ENCODE measurements around the gene AMPD3. TPM values are rescaled to one million over a fixed set of nuclear protein-coding genes. Genes with fewer than 3 reads are reported as not detected.

Gene AMPD3
- total and polyA plus RNA-seq, 4 donors, result 3.8 to 29.0 (median 24.2) TPM

DNA sequence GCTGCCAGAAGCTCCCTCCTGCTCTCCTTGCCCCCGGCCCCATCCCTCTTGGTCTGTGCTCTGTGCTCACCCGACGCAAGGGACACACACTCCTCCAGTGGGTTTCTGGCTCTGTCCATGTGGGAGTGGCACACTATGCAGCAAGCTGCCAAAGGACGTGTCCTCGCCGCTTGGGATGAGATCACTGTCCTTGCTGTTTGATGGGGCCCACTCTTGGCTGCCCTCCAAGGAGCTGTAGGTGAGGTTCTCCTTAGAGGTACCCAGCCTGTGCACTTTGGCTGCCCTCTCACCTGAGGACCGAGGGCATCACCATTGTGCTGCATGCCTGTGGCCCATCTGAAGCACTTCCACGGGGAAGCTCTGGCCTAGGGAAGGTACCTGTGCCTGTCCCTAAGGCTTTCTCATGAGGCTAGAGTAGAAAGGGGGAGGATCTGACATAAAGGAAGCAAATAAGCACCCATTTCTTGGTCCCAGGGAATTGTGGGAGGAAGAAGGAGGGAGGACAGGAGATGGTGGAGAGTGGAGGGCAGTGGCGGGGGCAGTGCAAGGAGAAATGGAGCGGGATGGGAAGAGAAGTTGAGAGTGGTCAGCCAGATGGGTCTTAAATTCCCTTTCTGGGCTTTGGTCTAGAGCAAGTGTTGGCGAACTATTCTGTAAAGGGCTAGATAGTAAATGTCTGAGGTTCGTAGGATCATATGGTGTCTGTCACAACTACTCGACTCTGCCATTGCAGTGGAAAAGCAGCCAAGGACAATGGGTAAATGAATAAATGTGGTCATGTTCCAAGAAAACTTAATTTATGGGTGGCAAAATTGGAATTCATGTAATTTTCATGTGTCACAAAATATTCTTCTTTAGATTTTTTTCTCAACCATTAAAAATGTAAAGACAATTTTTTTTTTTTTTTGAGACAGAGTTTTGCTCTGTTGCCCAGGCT lies 47.0 kb upstream of the AMPD3 start:
- DNase-seq (no peak), ATAC-seq (ENCODE audit: insufficient read depth, low FRiP score) (no peak)
- WGBS, 2 donors, result 85 to 86% methylated on average over 13 of the region's 13 CpGs
- Histone ChIP-seq H3K4me1 (ENCODE audit: control insufficient read depth in 5 of 5, insufficient read depth in 5 of 5, low read length in 5 of 5) (peaks cover 0 to 8% (median 0%) of the 10 kb centered on the region in 5 donors), H3K27me3 (ENCODE audit: control insufficient read depth in 3 of 3, insufficient read depth in 3 of 3, low read length in 2 of 3) (no peaks in the 10 kb centered on the region), H3K9me3 (ENCODE audit: control insufficient read depth in 4 of 4, insufficient read depth in 3 of 4, low read length in 3 of 4) (no peaks in the 10 kb centered on the region), H3K4me3 (no peak overlapping the region), H3K9ac (ENCODE audit: insufficient read depth in 1 of 2, low read length in 2 of 2) (no peak overlapping the region), H3K27ac (ENCODE audit: low read depth in 1 of 2, low read length in 1 of 2) (no peak overlapping the region), H3K36me3 (ENCODE audit: control insufficient read depth in 4 of 4, insufficient read depth in 4 of 4, low read length in 4 of 4) (no peaks in the 10 kb centered on the region)
- TF ChIP-seq, protein P1, sequence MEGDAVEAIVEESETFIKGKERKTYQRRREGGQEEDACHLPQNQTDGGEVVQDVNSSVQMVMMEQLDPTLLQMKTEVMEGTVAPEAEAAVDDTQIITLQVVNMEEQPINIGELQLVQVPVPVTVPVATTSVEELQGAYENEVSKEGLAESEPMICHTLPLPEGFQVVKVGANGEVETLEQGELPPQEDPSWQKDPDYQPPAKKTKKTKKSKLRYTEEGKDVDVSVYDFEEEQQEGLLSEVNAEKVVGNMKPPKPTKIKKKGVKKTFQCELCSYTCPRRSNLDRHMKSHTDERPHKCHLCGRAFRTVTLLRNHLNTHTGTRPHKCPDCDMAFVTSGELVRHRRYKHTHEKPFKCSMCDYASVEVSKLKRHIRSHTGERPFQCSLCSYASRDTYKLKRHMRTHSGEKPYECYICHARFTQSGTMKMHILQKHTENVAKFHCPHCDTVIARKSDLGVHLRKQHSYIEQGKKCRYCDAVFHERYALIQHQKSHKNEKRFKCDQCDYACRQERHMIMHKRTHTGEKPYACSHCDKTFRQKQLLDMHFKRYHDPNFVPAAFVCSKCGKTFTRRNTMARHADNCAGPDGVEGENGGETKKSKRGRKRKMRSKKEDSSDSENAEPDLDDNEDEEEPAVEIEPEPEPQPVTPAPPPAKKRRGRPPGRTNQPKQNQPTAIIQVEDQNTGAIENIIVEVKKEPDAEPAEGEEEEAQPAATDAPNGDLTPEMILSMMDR (IDR thresholded peaks at IDR 0.05; ENCODE audit: control extremely low read depth, extremely low read depth), result no peak

DNA sequence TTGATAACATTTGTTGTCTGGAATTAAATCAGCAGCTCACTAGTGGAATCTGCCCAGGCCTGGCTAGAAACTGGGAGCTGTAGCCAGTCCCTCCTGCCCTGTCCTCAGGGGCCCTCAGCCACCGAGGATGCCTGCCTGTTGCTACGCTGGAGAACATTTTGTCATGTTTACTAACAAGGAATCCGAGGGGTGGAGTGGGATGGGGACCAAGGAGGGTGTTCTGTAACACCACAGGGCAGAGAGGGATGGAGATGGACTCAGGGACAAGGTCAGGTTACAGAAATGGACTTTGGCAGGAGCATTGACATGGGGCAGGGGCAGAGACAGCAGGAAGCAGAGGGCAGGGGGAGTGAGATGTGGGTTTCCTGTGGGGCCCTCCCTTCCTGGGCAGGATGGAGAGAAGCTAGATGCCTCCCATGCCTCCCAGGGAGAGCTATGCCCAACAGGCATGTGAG lies 45.8 kb upstream of the AMPD3 start:
- ATAC-seq (ENCODE audit: insufficient read depth, low FRiP score), result no peak
- 36 to 54% methylated on average over 3 of the region's 3 CpGs for WGBS, 2 donors
- no peaks in the 10 kb centered on the region for H3K9me3 ChIP-seq (ENCODE audit: control insufficient read depth in 4 of 4, insufficient read depth in 3 of 4, low read length in 3 of 4)
- no peak overlapping the region for H3K9ac ChIP-seq (ENCODE audit: insufficient read depth in 1 of 2, low read length in 2 of 2)
- H3K27me3 ChIP-seq (ENCODE audit: control insufficient read depth in 3 of 3, insufficient read depth in 3 of 3, low read length in 2 of 3), result no peaks in the 10 kb centered on the region
- no peaks in the 10 kb centered on the region for H3K36me3 ChIP-seq (ENCODE audit: control insufficient read depth in 4 of 4, insufficient read depth in 4 of 4, low read length in 4 of 4)
- no peak for DNase-seq
- H3K27ac ChIP-seq (ENCODE audit: low read depth in 1 of 2, low read length in 1 of 2), result no peak overlapping the region
- TF ChIP-seq, protein P1 (IDR thresholded peaks at IDR 0.05; ENCODE audit: control extremely low read depth, extremely low read depth), result no peak
- H3K4me3 ChIP-seq, result no peak overlapping the region
- peaks cover 0 to 10% (median 0%) of the 10 kb centered on the region in 5 donors for H3K4me1 ChIP-seq (ENCODE audit: control insufficient read depth in 5 of 5, insufficient read depth in 5 of 5, low read length in 5 of 5)

DNA sequence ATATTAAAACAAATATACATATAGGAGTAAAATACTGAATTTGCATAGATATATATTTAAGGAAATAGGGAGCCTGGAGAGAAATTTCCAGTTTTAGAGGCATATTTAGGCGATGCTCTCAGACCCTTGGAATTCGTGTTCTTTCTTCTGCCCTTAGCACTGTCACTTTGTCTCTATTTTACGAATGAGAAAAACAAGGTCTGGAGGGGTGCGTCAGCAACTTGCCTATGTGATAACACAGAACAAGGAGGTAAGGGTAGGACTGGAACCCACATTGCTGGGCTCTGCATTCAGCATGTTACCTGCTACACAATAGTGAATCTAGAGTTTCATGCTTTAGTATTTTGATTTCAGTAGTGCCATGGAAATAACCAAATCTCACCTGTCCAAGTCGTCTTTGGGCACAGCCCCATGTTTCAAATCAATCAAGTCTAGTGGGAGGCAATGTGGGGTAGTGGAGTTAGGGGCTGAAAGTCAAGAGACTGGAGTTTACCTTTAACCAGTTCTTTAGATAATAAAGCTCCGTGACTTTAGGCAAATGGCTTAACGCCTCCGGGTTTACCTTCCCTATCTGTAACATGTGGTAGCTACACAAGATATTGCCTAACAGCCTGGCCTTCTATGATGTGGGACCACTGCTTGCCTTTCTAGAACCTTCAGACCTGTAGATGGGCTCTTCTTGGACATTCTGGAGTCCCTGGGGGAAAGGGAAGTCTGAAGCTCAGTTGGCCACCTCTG lies 44.8 kb upstream of the AMPD3 start:
- TF ChIP-seq, protein P1 (IDR thresholded peaks at IDR 0.05; ENCODE audit: control extremely low read depth, extremely low read depth), result no peak
- no peaks in the 10 kb centered on the region for H3K9me3 ChIP-seq (ENCODE audit: control insufficient read depth in 4 of 4, insufficient read depth in 3 of 4, low read length in 3 of 4)
- peaks cover 0 to 12% (median 0%) of the 10 kb centered on the region in 5 donors for H3K4me1 ChIP-seq (ENCODE audit: control insufficient read depth in 5 of 5, insufficient read depth in 5 of 5, low read length in 5 of 5)
- H3K4me3 ChIP-seq, result no peak overlapping the region
- H3K27me3 ChIP-seq (ENCODE audit: control insufficient read depth in 3 of 3, insufficient read depth in 3 of 3, low read length in 2 of 3), result no peaks in the 10 kb centered on the region
- ATAC-seq (ENCODE audit: insufficient read depth, low FRiP score) (no peak), DNase-seq (no peak)
- no peaks in the 10 kb centered on the region for H3K36me3 ChIP-seq (ENCODE audit: control insufficient read depth in 4 of 4, insufficient read depth in 4 of 4, low read length in 4 of 4)
- no peak overlapping the region for H3K9ac ChIP-seq (ENCODE audit: insufficient read depth in 1 of 2, low read length in 2 of 2)
- no peak overlapping the region for H3K27ac ChIP-seq (ENCODE audit: low read depth in 1 of 2, low read length in 1 of 2)
- WGBS, 2 donors, result 80 to 85% methylated on average over 8 of the region's 8 CpGs
